CD14-positive monocyte (primary cell): Measurements from ENCODE around the gene ZSCAN9. TPM values are rescaled to one million over a fixed set of nuclear protein-coding genes. Genes with fewer than 3 reads are reported as not detected.

Experiments used
- DNase-seq, 3 donors: peaks; one replicate each; pipeline ENCODE4 v3.0.0-alpha.2; 2011 to 2022
- H2AFZ ChIP-seq: 2 replicates; pipeline ENCODE4 v1.6.0; 2012; ENCODE audit warnings: mild to moderate bottlenecking, low read depth, low read length, inconsistent platforms; ENCODE audit not compliant: insufficient read depth, poor library complexity, severe bottlenecking
- H3K27ac ChIP-seq, 2 donors: 1 replicate in 1 of 2; 2 replicates in 1 of 2; pipeline ENCODE4 v1.5.1; 2012 to 2013; ENCODE audit warnings: low read length in 2 of 2, control low read depth in 1 of 2, inconsistent platforms in 1 of 2, low read depth in 1 of 2, mild to moderate bottlenecking in 1 of 2
- H3K27me3 ChIP-seq, 2 donors: one replicate each; pipeline versions ENCODE4 v1.6.0 to v1.6.1; 2011 to 2013; ENCODE audit warnings: low read length in 2 of 2; ENCODE audit not compliant: control insufficient read depth in 2 of 2, insufficient read depth in 2 of 2
- H3K36me3 ChIP-seq, 2 donors: replicated peaks in 1 of 2; 1 replicate in 1 of 2; 2 replicates in 1 of 2; pipeline versions ENCODE4 v1.5.1 to v1.6.1; 2012 to 2013; ENCODE audit warnings: low read length in 2 of 2, control low read depth in 1 of 2, inconsistent platforms in 1 of 2, mild to moderate bottlenecking in 1 of 2; ENCODE audit not compliant: insufficient read depth in 2 of 2, control insufficient read depth in 1 of 2
- H3K4me1 ChIP-seq, 2 donors: 1 replicate in 1 of 2; 2 replicates in 1 of 2; pipeline versions ENCODE4 v1.5.1 to v1.6.1; 2012 to 2013; ENCODE audit warnings: low read length in 2 of 2, control low read depth in 1 of 2, inconsistent platforms in 1 of 2, mild to moderate bottlenecking in 1 of 2, moderate library complexity in 1 of 2; ENCODE audit not compliant: insufficient read depth in 2 of 2, control insufficient read depth in 1 of 2
- H3K4me2 ChIP-seq: replicated peaks from 2 replicates; pipeline ENCODE3; 2012; ENCODE audit warnings: low read length, moderate library complexity, mild to moderate bottlenecking; ENCODE audit not compliant: poor library complexity, severe bottlenecking; ENCODE audit errors: extremely low read depth
- H3K4me3 ChIP-seq, 3 experiments: fragments of 200-600 bp in 1 of 3; sonication (generic) in 1 of 3; replicated peaks in 1 of 3; 1 replicate in 2 of 3; 2 replicates in 1 of 3; pipeline ENCODE4 v1.5.1; 2011 to 2013; ENCODE audit warnings: low read length in 3 of 3, mild to moderate bottlenecking in 3 of 3, control low read depth in 2 of 3, low read depth in 2 of 3, inconsistent platforms in 1 of 3, moderate library complexity in 1 of 3
- H3K79me2 ChIP-seq: 2 replicates; pipeline ENCODE4 v1.6.0; 2012; ENCODE audit warnings: mild to moderate bottlenecking, control low read depth, inconsistent platforms, low read length, moderate library complexity; ENCODE audit not compliant: insufficient read depth
- H3K9ac ChIP-seq: 2 replicates; pipeline ENCODE4 v1.6.0; 2017; ENCODE audit warnings: low read length, mild to moderate bottlenecking; ENCODE audit not compliant: insufficient read depth, poor library complexity, severe bottlenecking
- H3K9me3 ChIP-seq, 2 donors: replicated peaks in 1 of 2; 1 replicate in 1 of 2; 2 replicates in 1 of 2; pipeline versions ENCODE4 v1.5.1 to v1.6.1; 2012 to 2013; ENCODE audit warnings: low read length in 2 of 2, control low read depth in 1 of 2; ENCODE audit not compliant: control insufficient read depth in 1 of 2, insufficient read depth in 1 of 2
- H4K20me1 ChIP-seq: 2 replicates; pipeline ENCODE4 v1.6.0; 2012; ENCODE audit warnings: mild to moderate bottlenecking, low read length, control low read depth, moderate library complexity; ENCODE audit not compliant: insufficient read depth
- H3K27ac Mint-ChIP-seq, 7 donors: one replicate each; pipeline ENCODE4 v1.8.0; 2020; ENCODE audit warnings: mild to moderate bottlenecking in 7 of 7, mixed read lengths in 7 of 7, moderate library complexity in 6 of 7, inconsistent platforms in 2 of 7
- H3K27me3 Mint-ChIP-seq, 3 donors: one replicate each; pipeline ENCODE4 v1.8.0; 2021 to 2022; ENCODE audit warnings: low read depth in 3 of 3, mild to moderate bottlenecking in 3 of 3, mixed read lengths in 3 of 3, moderate library complexity in 3 of 3, inconsistent platforms in 1 of 3
- H3K36me3 Mint-ChIP-seq, 2 donors: one replicate each; pipeline ENCODE4 v1.8.0; 2020; ENCODE audit warnings: mixed read lengths in 2 of 2, inconsistent platforms in 1 of 2, mild to moderate bottlenecking in 1 of 2
- H3K4me1 Mint-ChIP-seq: one replicate; pipeline ENCODE4 v1.8.0; 2020; ENCODE audit warnings: mild to moderate bottlenecking, mixed read lengths
- H3K4me3 Mint-ChIP-seq, 2 donors: one replicate each; pipeline ENCODE4 v1.8.0; 2020; ENCODE audit warnings: mild to moderate bottlenecking in 2 of 2, mixed read lengths in 2 of 2, moderate library complexity in 1 of 2
- H3K9me3 Mint-ChIP-seq, 7 donors: one replicate each; pipeline ENCODE4 v1.8.0; 2020 to 2022; ENCODE audit warnings: mixed read lengths in 7 of 7, mild to moderate bottlenecking in 6 of 7, moderate library complexity in 6 of 7, inconsistent platforms in 2 of 7
- CTCF ChIP-seq: fragments of 200-600 bp; IDR thresholded peaks from one replicate; pipeline ENCODE4 v1.8.0; 2022; ENCODE audit warnings: antibody characterized with exemption, mild to moderate bottlenecking
- WGBS: methylation state at CpG from one replicate; pipeline ENCODE4 v1.1.5; 2013; ENCODE audit warnings: missing lambda C conversion rate; ENCODE audit not compliant: insufficient coverage; 5-methylcytosine and 5-hydroxymethylcytosine counted together
- intact Hi-C, 2 donors: fragments of 100-400 bp; cut with micrococcal nuclease; formaldehyde crosslinking; loops; one replicate each; pipeline versions ENCODE4 v1.15.0 to v1.15.1; 2023
- polyA plus RNA-seq, 3 donors: library from polyadenylated mRNA; depleted of rRNA in 1 of 3; unstranded in 2 of 3; stranded (reverse) in 1 of 3; fragments of 300-500 nt in 2 of 3; fragments of >200 nt in 1 of 3; fragmentation: Illumina TruSeq in 2 of 3; gene quantifications; 1 replicate in 2 of 3; 2 replicates in 1 of 3; pipeline ENCODE4 v1.2.3, GENCODE V29; 2012 to 2021

The ZSCAN9 gene
- polyA plus RNA-seq, 3 donors = 2.2 to 11.6 (median 5.0) TPM

- H3K79me2 ChIP-seq = no peaks in the 10 kb centered on the region
- no peak overlapping the region for H3K4me3 ChIP-seq
- intact Hi-C loops = no loop called here
- H3K4me2 ChIP-seq = no peak overlapping the region
- H3K27ac ChIP-seq = no peak overlapping the region
- no peaks in the 10 kb centered on the region for H3K9me3 ChIP-seq
- H4K20me1 ChIP-seq = no peaks in the 10 kb centered on the region
- DNase-seq = no peak
- TF ChIP-seq CTCF = no peak
- no peaks in the 10 kb centered on the region for H3K9me3 Mint-ChIP-seq
- no peak overlapping the region for H3K27ac Mint-ChIP-seq
- no peak overlapping the region for H3K9ac ChIP-seq
- peaks cover 36 to 61% of the 10 kb centered on the region in 2 donors for H3K36me3 ChIP-seq
- peaks cover 55 to 56% of the 10 kb centered on the region in 2 donors for H3K36me3 Mint-ChIP-seq
- H3K27me3 ChIP-seq = no peaks in the 10 kb centered on the region
- peaks cover 7 to 8% of the 10 kb centered on the region in 2 donors for H3K4me1 ChIP-seq
- peaks cover 14% of the 10 kb centered on the region for H3K4me1 Mint-ChIP-seq
- H3K27me3 Mint-ChIP-seq = peaks cover 0 to 5% (median 2%) of the 10 kb centered on the region in 3 donors
- no peak overlapping the region for H3K4me3 Mint-ChIP-seq
- no peak overlapping the region for H2AFZ ChIP-seq
Observed at GRCh38 chr6:28274888-28275287, 49.8 kb downstream of the ZSCAN9 start.

GRCh38 chr6:28277746-28278145 lies 52.7 kb downstream of the ZSCAN9 start:
- no peaks in the 10 kb centered on the region for H4K20me1 ChIP-seq
- H2AFZ ChIP-seq = no peak overlapping the region
- Mint-ChIP-seq H3K27ac (no peak overlapping the region), H3K36me3 (peaks cover 44% of the 10 kb centered on the region in 2 donors), H3K4me1 (peaks cover 26% of the 10 kb centered on the region), H3K4me3 (no peak overlapping the region), H3K27me3 (peaks cover 7 to 10% (median 7%) of the 10 kb centered on the region in 3 donors), H3K9me3 (peaks cover 0 to 4% (median 2%) of the 10 kb centered on the region in 7 donors)
- no peak overlapping the region for H3K9ac ChIP-seq
- DNase-seq = no peak
- no CpG with 5 or more reads among the region's 3 CpGs for WGBS
- peaks cover 0 to 2% of the 10 kb centered on the region in 2 donors for H3K27me3 ChIP-seq
- no peak overlapping the region for H3K4me3 ChIP-seq
- H3K4me2 ChIP-seq = no peak overlapping the region
- H3K79me2 ChIP-seq = no peaks in the 10 kb centered on the region
- H3K27ac ChIP-seq = no peak overlapping the region
- TF ChIP-seq CTCF = no peak
- H3K4me1 ChIP-seq = peaks cover 15 to 23% of the 10 kb centered on the region in 2 donors
- peaks cover 26 to 49% of the 10 kb centered on the region in 2 donors for H3K36me3 ChIP-seq
- intact Hi-C loops = no loop called here
- no peaks in the 10 kb centered on the region for H3K9me3 ChIP-seq
